Progenitor cell of endocrine pancreas (in vitro differentiated cells): ENCODE results near the gene CRYAB. TPM values are rescaled to one million over a fixed set of nuclear protein-coding genes. Genes with fewer than 3 reads are reported as not detected.

Experiments
- DNase-seq: peaks from one replicate; pipeline ENCODE4 v3.0.0; 2021; ENCODE audit warnings: low spot score; ENCODE audit not compliant: unreplicated experiment
- H3K27ac Mint-ChIP-seq: 2 replicates; pipeline ENCODE4 v1.8.0; 2021; ENCODE audit warnings: mild to moderate bottlenecking, moderate library complexity, mixed read lengths
- H3K27me3 Mint-ChIP-seq: 2 replicates; pipeline ENCODE4 v1.8.0; 2021; ENCODE audit warnings: mixed read lengths
- H3K36me3 Mint-ChIP-seq: 2 replicates; pipeline ENCODE4 v1.8.0; 2022; ENCODE audit warnings: mixed read lengths; ENCODE audit not compliant: insufficient read depth
- H3K4me1 Mint-ChIP-seq: 2 replicates; pipeline ENCODE4 v1.8.0; 2021; ENCODE audit warnings: low read depth, mixed read lengths
- H3K4me3 Mint-ChIP-seq: 2 replicates; pipeline ENCODE4 v1.8.0; 2021; ENCODE audit warnings: low read depth, mild to moderate bottlenecking, moderate library complexity, mixed read lengths
- H3K9me3 Mint-ChIP-seq: 2 replicates; pipeline ENCODE4 v1.8.0; 2021; ENCODE audit warnings: low read depth, mixed read lengths
- CTCF ChIP-seq: fragments of 200-600 bp; sonication (generic); IDR thresholded peaks from one replicate; pipeline ENCODE4 v1.5.0; 2021; ENCODE audit warnings: antibody characterized with exemption, mild to moderate bottlenecking; ENCODE audit not compliant: unreplicated experiment
- total RNA-seq: library from RNA; stranded (reverse); gene quantifications from 2 replicates; pipeline ENCODE4 v1.2.1, GENCODE V29; 2021

The CRYAB gene
- total RNA-seq, 1 donor from 2014 or later, result not detected

GRCh38 chr11:111949519-111950426 lies 38.2 kb upstream of the CRYAB start:
- H3K36me3 Mint-ChIP-seq, result peaks cover 4% of the 10 kb centered on the region
- H3K27ac Mint-ChIP-seq, result no peak overlapping the region
- H3K4me1 Mint-ChIP-seq, result no peaks in the 10 kb centered on the region

GRCh38 chr11:111947143-111947542 lies 35.6 kb upstream of the CRYAB start:
- DNase-seq, result no peak
- Mint-ChIP-seq H3K27me3 (no peaks in the 10 kb centered on the region), H3K4me3 (no peak overlapping the region), H3K27ac (no peak overlapping the region), H3K36me3 (peaks cover 2% of the 10 kb centered on the region), H3K9me3 (no peaks in the 10 kb centered on the region), H3K4me1 (peaks cover 4% of the 10 kb centered on the region)
- no peak for TF ChIP-seq CTCF

More at GRCh38 chr11:111949519-111950426, 38.2 kb upstream of the CRYAB start:
- Mint-ChIP-seq H3K27me3 (no peaks in the 10 kb centered on the region), H3K9me3 (no peaks in the 10 kb centered on the region), H3K4me3 (no peak overlapping the region)
- DNase-seq, result no peak
- TF ChIP-seq CTCF, result no peak

GRCh38 chr11:111946499-111946898 lies 34.9 kb upstream of the CRYAB start:
- no peak for TF ChIP-seq CTCF
- Mint-ChIP-seq H3K36me3 (no peaks in the 10 kb centered on the region), H3K9me3 (no peaks in the 10 kb centered on the region), H3K27me3 (no peaks in the 10 kb centered on the region), H3K4me1 (peaks cover 4% of the 10 kb centered on the region), H3K4me3 (no peak overlapping the region), H3K27ac (no peak overlapping the region)
- no peak for DNase-seq

- Mint-ChIP-seq H3K4me3 (no peak overlapping the region), H3K36me3 (peaks cover 1% of the 10 kb centered on the region), H3K4me1 (peaks cover 7% of the 10 kb centered on the region), H3K27ac (no peak overlapping the region), H3K27me3 (no peaks in the 10 kb centered on the region), H3K9me3 (no peaks in the 10 kb centered on the region)
- no peak for TF ChIP-seq CTCF
- DNase-seq, result no peak
These were observed 33.6 kb upstream of the CRYAB start for GRCh38 chr11:111945198-111945597.

- Mint-ChIP-seq H3K9me3 (no peaks in the 10 kb centered on the region), H3K27ac (no peak overlapping the region), H3K36me3 (peaks cover 1% of the 10 kb centered on the region), H3K27me3 (no peaks in the 10 kb centered on the region), H3K4me3 (no peak overlapping the region), H3K4me1 (peaks cover 8% of the 10 kb centered on the region)
- no peak for TF ChIP-seq CTCF
- no peak for DNase-seq
These were observed 33.1 kb upstream of the CRYAB start for GRCh38 chr11:111944651-111945051.
